Germinal center (tissue), 1 donor: ENCODE data around the gene PRM2.

Source experiments
- DNase-seq: peaks from one replicate; pipeline ENCODE4 v3.0.0; 2012; ENCODE audit warnings: mixed read lengths, low spot score

PRM2 gene

GRCh38 chr16:11248133-11248532 lies 28.1 kb downstream of the PRM2 start:
- peak; percentile 57 for DNase-seq

DNA sequence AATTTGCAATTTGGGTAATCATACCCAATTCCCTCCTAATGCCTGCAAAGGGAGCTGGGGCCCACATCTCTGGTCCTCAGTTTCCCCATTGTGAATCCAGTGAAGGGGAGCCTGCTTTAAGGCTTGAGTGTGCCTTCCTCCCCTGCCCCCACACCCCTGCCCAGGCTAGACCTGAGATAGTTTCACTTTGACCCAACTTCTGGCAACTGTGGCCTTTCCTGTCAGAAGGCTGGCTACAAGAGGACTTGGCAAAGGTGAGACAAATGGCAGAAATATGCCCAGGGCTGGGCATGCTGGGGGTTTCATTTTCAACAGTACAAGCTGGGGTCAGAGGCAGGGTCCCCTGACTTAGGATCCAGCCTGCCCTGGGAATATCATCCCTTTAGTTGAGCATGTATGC lies 30.3 kb downstream of the PRM2 start:
- DNase-seq, result no peak

DNA sequence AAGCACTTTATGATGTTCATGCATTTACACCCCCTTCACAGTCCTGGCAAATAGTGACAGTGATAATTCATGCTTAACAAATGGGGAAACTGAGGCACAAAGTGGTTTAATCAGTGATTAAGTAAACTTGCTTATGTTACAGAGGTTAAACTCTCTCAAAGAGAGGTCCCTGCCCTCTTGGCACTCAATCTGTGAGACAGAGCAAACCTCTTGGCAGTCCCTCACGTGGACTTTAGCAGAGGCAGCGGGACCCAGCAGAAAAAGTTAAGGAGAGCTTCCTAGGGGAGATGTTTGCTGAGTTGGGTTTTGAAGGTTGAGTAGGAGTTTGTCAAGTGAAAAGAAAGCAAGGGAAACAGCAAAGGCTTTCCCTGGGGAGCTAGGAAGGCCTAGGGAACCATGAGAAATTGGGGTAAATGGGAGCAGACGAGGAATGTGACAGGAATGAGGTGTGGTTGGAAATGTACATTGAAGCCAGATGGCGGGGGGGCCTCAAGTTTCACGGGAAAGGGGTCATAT lies 31.0 kb downstream of the PRM2 start:
- no peak for DNase-seq

DNA sequence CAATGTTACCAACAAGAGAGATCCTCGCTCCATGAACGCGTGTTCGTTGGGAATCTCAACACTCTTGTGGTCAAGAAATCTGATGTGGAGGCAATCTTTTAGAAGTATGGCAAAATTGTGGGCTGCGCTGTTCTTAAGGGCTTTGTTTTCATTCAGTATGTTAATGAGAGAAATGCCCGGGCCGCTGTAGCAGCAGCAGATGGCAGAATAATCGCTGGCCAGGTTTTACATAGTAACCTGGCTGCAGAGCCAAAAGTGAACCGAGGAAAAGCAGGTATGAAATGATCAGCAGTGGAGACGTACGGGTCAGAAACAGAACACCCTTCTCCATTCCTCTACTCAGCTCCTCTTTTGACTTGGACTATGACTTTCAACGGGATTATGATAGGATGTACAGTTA lies 33.6 kb downstream of the PRM2 start:
- DNase-seq, result no peak

- DNase-seq, result no peak
These were observed 34.6 kb downstream of the PRM2 start for GRCh38 chr16:11241480-11242204.

DNA sequence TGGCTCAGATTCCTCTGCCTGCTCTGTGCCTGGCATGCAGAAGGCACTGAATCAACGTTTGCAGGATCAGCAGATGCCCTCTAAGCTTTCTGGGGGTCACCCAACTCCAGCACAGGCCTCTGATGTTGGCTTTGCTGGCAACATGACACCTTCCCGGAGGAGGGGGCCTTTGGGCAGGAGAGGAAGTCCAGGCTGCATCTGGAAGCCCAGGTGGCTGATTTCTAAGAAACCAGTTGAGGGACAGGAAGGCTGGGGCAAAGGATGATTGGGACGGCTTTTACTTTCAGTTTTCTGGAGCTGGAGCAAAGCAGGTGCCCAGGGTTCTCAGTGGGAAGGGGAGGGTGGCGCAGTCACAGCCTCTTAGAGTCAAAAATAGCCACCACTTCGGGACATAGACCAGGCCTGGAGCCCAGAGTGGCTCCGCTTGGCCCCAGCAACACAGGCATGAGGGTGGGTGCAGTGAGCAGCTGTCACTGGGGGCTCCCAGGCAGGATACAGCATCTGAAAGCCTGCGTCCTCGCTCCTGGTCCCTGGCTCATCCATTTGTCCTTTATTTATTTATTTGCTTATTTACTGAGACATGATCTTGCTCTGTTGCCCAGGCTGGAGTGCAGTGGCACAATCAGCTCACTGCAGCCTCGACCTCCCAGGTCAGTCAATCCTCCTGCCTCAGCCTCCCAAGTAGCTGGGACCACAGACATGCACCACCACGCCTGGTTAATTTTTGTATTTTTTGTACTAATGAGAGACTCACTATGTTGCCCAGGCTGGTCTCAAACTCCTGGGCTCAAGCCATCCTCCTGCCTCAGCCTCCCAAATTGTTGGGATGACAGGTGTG lies 35.4 kb downstream of the PRM2 start:
- DNase-seq, result no peak

DNA sequence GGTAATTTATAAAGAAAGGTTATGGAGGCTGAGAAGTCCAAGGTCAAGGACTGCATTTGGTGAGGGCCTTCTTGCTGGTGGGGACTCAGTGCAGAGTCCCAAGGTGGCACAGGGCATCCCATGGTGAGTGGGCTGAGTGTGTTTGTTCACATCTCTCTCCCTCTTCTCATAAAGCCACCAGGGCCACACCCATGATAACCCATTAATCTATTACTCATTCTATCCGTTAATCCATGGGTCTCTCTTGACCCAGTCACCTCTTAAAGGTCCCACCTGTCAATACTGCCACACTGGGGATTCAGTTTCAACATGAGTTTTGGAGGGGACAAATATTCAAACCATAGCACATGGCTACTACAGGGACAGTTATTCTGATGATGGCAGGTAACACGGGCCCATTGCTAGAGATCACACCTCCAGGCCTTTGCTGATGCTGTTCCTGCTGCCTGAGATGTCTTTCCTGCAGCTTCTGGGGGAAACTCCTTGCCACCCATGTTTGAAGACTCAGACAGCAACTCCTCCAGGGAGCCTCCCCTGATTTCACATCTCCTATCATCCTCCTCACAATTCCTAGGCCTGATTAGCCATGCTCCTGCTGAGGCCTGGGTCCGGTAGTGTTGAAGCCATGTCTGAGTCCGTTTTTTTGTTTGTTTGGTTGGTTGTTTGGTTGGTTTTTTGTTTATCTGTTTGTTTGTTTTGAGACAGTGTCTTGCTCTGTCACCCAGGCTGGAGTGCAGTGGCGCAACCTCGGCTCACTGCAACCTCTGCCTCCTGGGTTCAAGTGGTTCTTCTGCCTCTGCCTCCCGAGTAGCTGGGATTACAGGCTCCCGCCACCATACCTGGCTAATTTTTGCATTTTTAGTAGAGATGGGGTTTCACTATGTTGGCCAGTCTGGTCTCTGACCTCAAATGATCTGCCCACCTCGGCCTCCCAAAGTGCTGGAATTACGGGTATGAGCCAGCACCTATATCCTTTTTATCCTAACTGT lies 36.3 kb downstream of the PRM2 start:
- DNase-seq, result no peak

- DNase-seq, result no peak
These were observed 37.7 kb downstream of the PRM2 start for GRCh38 chr16:11238272-11239202.

- no peak for DNase-seq
These were observed 39.6 kb downstream of the PRM2 start for GRCh38 chr16:11236461-11237254.

DNA sequence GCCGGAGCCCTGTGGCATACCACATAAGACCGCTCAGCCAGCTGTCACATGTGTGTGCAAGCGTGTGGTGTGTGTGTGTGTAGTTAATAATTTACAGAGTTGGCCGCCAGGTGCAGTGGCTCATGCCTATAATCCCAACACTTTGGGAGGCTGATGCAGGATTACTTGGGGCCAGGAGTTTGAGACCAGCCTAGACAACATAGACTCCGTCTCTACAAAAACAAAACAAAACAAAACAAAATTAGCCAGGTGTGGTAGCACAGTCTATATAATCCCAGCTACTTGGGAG lies 40.6 kb downstream of the PRM2 start:
- no peak for DNase-seq

DNA sequence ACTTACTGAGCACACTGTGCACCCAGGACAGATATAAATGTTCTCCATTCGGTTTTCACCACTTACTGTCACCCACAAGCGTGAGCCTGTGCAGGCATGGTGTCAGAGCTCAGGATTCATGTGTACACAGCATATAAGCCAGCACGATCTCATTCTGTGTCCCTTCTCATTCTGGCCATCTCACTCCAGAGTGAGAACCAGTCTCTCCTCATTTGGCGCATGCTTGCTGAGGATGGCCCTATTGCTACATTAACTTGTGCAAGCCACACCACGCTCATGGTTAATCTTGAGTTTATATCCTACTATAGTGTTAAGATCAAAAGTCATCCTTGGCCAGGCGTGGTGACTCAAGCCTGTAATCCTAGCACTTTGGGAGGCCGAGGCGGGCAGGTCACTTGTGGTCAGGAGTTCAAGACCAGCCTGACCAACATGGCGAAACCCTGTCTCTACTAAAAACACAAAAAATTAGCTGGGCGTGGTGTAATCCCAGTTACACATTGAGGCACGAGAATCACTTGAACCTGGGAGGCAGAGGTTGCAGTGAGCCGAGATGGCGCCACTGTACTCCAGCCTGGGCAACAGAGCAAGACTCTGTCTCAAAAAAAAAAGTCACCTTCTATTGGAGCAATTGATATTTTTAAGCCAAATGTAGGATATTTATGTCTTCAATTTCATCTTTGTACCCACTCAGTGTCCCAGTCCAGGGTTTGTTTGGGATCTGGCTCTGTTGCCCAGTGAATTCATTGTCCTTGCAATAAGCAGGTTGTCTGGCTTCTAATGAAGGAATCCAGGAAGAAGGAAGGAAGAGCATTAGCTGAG lies 41.2 kb downstream of the PRM2 start:
- no peak for DNase-seq

DNA sequence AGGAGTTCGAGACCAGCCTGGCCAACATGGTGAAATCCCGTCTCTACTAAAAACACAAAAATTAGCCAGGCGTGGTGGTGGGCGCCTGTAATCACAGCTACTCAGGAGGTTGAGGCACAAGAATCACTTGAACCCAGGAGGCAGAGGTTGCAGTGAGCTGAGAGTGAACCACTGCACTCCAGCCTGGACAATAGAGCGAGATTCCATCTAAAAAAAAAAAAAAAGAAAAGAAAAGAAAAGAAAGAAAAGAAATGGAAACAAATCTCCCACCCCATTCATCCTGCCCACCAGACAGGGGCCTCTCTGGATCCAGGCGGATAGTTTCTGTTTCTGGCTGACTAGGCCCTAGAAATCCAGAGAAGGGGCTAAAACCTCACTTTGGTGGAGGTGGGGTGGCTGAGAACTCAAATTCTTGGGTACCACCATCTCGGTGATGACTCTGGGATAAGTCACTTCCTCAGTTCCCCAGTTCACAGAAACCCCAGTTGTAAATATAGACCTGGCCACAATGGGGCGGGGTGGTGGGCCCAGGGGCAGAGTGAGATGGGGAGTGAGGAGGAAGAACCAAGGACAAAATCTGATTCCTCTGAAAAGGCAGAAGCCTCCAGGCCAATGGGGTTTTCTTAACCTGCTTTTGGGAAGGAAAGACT lies 42.4 kb downstream of the PRM2 start:
- no peak for DNase-seq

DNA sequence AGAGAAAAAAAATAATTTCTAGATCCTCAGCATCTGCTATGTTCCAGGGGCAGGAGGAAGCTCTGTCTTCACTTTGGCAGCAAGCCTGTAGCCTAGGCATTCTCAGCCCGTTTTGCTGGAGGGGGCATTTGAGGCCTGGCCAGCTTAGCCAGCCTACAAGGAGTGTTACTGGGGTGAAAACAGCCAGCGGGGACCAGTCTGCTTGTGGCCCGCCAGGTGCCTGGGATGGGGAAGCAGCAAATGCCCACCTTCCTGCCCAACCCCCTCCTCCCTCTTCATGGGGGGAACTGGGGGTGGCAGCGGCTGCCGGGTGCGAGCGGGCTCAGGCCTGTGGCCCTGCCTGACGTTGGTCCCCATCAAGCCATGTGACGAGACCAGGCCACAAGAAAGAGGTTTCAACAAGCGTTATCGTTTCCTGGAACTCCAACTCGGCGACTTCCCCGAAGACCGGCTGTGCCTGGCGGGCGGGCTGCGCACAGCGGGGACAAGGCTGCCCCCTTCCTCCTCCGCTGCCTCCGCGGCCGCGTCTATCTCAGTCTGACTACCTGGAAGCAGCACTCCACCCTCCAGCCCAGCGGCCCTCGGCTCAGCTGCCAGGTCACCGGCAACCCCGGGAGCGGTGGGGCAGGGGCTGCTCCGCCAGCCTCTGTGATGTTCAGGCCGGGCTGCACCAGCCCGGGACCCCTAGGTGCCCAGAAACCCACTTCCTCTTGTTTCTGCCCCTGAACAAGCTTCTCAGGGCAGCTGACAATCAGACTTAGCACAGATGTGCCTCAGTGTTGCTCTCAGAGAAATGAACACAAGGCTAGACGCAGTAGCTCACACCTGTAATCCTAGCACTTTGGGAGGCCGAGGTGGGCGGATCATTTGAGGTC lies 43.2 kb downstream of the PRM2 start:
- peak; percentile 63 for DNase-seq

DNA sequence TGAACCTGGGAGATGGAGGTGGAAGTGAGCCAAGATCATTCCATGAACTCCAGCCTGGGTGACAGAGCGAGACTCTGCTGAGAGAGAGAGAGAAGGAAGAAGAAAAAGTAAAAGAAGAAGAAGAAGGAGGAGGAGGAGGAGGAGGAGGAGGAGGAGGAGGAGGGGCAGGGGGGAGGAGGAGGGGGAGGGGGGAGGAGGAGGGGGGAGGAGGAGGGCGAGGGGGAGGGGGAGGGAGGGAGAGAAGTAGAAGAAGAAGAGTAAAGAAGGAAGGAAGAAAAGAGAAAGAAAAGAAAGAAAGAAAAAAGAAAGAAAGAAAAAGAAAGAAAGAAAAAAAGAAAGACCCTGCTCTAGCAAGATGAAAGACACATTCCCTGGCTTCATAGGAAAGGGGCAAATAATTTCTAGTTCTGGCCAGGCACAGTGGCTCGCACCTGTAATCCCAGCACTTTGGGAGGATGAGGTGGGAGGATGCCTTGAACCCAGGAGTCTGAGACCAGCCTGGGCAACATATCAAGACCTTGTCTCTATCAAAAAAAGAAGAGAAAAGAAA lies 43.9 kb downstream of the PRM2 start:
- DNase-seq, result no peak

DNA sequence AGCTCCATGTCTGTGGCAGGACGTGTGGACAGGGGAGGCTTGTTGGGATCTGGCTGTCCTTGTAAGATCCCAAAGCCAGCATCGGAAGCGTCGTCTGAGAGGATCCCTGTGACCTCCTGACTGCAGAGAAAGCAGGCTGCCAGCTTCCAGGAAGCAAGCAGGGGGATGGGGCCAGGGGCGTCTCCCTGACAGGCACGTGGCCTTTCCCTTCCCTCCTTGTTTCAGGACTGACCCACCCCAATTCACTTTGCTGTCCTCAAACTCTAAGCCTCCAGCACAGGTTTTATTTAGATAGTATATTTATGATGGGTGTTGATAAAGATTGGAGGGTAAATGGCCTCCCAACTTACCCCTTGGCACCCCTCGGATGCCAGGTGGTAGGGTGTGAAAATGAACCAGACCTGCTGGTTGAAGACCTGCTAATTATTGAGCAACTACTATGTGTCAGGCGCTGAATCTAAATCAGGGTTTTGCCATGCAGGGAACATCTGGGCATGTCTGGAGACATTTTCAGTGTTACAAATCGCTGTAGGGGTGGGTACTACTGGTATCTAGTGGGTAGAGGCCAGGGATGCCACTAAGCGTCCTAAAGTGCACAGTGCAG lies 44.8 kb downstream of the PRM2 start:
- DNase-seq, result no peak

- no peak for DNase-seq
These were observed 46.4 kb downstream of the PRM2 start for GRCh38 chr16:11229906-11230305.

DNA sequence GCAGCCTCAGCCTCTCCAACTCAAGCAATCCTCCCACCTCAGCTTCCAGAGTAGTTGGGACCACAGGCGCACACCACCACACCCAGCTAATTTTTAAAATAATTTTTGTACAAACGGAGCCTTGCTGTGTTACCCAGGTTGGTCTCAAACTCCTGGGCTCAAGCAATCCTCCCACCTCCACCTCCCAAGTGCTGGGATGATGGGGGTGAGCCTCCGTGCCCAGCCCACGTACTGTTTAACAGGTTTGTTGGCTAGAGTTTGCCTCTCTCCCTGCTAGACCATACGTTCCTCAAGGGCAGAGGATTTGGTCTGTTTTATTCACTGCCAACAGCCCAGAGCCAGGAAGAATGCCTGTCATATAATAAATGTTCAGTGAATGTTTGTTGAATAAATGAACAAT lies 46.8 kb downstream of the PRM2 start:
- no peak for DNase-seq
